Keratinocyte (primary cell): ENCODE measurements around the gene SPATS2L.

Experiments used
- CTCF ChIP-seq, 3 experiments: IDR thresholded peaks in 1 of 3; conservative IDR thresholded peaks in 1 of 3; optimal IDR thresholded peaks in 1 of 3; 2 replicates in 2 of 3; 3 replicates in 1 of 3; pipeline versions ENCODE3 to v1.5.1; 2011; ENCODE audit warnings: low read length in 3 of 3, mild to moderate bottlenecking in 3 of 3, moderate library complexity in 2 of 3, control low read depth in 1 of 3, inconsistent platforms in 1 of 3; ENCODE audit not compliant: insufficient read depth in 2 of 3; ENCODE audit errors: extremely low read depth in 1 of 3
- EZH2 ChIP-seq: IDR thresholded peaks from one replicate; pipeline ENCODE4 v1.6.1; 2012; ENCODE audit warnings: inconsistent platforms, mild to moderate bottlenecking, low read length, moderate library complexity

- TF ChIP-seq CTCF (optimal IDR thresholded peaks at IDR 0.05 in 1 of 3, IDR thresholded peaks at IDR 0.05 in 1 of 3, conservative IDR thresholded peaks at IDR 0.05 in 1 of 3; ENCODE audit: extremely low read depth in 1 of 3, insufficient read depth in 2 of 3, low read length in 3 of 3) (no peak), EZH2 (no peak)
These were observed 125.7 kb downstream of the SPATS2L start for GRCh38 chr2:200431996-200432705.
